GM23338 (cell line): ENCODE results near the gene SLC45A3. TPM values are rescaled to one million over a fixed set of nuclear protein-coding genes. Genes with fewer than 3 reads are reported as not detected.

Experiments
- ATAC-seq: fragments of 200-7000 bp; cut with Tn5 transposase; 3 replicates; pipeline ENCODE4 v1.9.1; 2020
- DNase-seq: peaks from one replicate; pipeline ENCODE4 v3.0.0-alpha.2; 2015; ENCODE audit warnings: low spot score
- H2AFZ ChIP-seq: fragments of 200-600 bp; sonication (generic); 2 replicates; pipeline ENCODE4 v1.8.0; 2016; ENCODE audit warnings: antibody characterized with exemption, mild to moderate bottlenecking, moderate library complexity
- H3F3A ChIP-seq: fragments of 200-600 bp; sonication (generic); replicated peaks from 2 replicates; pipeline ENCODE4 v1.8.0; 2017; ENCODE audit warnings: antibody characterized with exemption, mixed run types, low read depth
- H3K27ac ChIP-seq: fragments of 200-600 bp; sonication (generic); 2 replicates; pipeline ENCODE4 v1.6.1; 2016; ENCODE audit warnings: low read depth
- H3K27me3 ChIP-seq: fragments of 200-600 bp; sonication (generic); 2 replicates; pipeline ENCODE4 v1.8.0; 2016; ENCODE audit warnings: mild to moderate bottlenecking, mixed run types, moderate library complexity; ENCODE audit not compliant: insufficient read depth
- H3K36me3 ChIP-seq: fragments of 200-600 bp; sonication (generic); 2 replicates; pipeline ENCODE4 v1.8.0; 2016; ENCODE audit warnings: mild to moderate bottlenecking; ENCODE audit not compliant: insufficient read depth
- H3K4me1 ChIP-seq: fragments of 200-600 bp; sonication (generic); 2 replicates; pipeline ENCODE4 v1.8.0; 2016; ENCODE audit warnings: mild to moderate bottlenecking, moderate library complexity; ENCODE audit not compliant: insufficient read depth
- H3K4me2 ChIP-seq: fragments of 200-600 bp; sonication (generic); 2 replicates; pipeline ENCODE4 v1.7.1; 2017; ENCODE audit warnings: mixed run types
- H3K4me3 ChIP-seq: fragments of 200-600 bp; sonication (generic); 2 replicates; pipeline ENCODE4 v1.6.1; 2016; ENCODE audit warnings: mixed run types
- H3K79me2 ChIP-seq: fragments of 200-600 bp; sonication (generic); replicated peaks from 2 replicates; pipeline ENCODE4 v1.8.0; 2017; ENCODE audit warnings: mild to moderate bottlenecking; ENCODE audit not compliant: insufficient read depth
- H3K9me2 ChIP-seq: fragments of 200-600 bp; sonication (generic); 2 replicates; pipeline ENCODE4 v1.8.0; 2017; ENCODE audit not compliant: insufficient read depth
- H4K20me1 ChIP-seq: fragments of 200-600 bp; sonication (generic); replicated peaks from 2 replicates; pipeline ENCODE4 v1.8.0; 2017; ENCODE audit warnings: mild to moderate bottlenecking; ENCODE audit not compliant: insufficient read depth
- H3K27ac Mint-ChIP-seq: 2 replicates; pipeline ENCODE4 v1.8.0; 2020; ENCODE audit warnings: inconsistent platforms, mild to moderate bottlenecking, moderate library complexity, mixed read lengths
- H3K27me3 Mint-ChIP-seq: 3 replicates; pipeline ENCODE4 v1.8.0; 2022; ENCODE audit warnings: low read depth, mild to moderate bottlenecking, moderate library complexity, mixed read lengths, inconsistent platforms; ENCODE audit not compliant: insufficient read depth, poor library complexity
- H3K36me3 Mint-ChIP-seq: 3 replicates; pipeline ENCODE4 v1.8.0; 2021; ENCODE audit warnings: low read depth, mild to moderate bottlenecking, inconsistent platforms, moderate library complexity, mixed read lengths
- H3K4me1 Mint-ChIP-seq: 3 replicates; pipeline ENCODE4 v1.8.0; 2020; ENCODE audit warnings: mild to moderate bottlenecking, inconsistent platforms, mixed read lengths
- H3K4me3 Mint-ChIP-seq: 3 replicates; pipeline ENCODE4 v1.8.0; 2021; ENCODE audit warnings: moderate library complexity, mild to moderate bottlenecking, inconsistent platforms, mixed read lengths
- H3K9me3 Mint-ChIP-seq: 3 replicates; pipeline ENCODE4 v1.8.0; 2020; ENCODE audit warnings: moderate library complexity, mild to moderate bottlenecking, inconsistent platforms, mixed read lengths
- CREB1 ChIP-seq: fragments of 250-450 bp; sonication (Bioruptor Pico); IDR thresholded peaks from 2 replicates; pipeline ENCODE4 v1.5.0; 2020; ENCODE audit warnings: low read depth, mild to moderate bottlenecking, moderate library complexity
- CTCF ChIP-seq, 2 experiments: fragments of 200-600 bp in 1 of 2; sonication (generic) in 1 of 2; conservative IDR thresholded peaks; 2 replicates each; pipeline versions ENCODE4 v1.5.1 to v1.6.1; 2016 to 2017; ENCODE audit warnings: antibody characterized with exemption in 2 of 2, low read depth in 2 of 2, mild to moderate bottlenecking in 2 of 2, moderate library complexity in 1 of 2
- ETS1 ChIP-seq: IDR thresholded peaks from 2 replicates; pipeline ENCODE4 v1.6.1; 2016; ENCODE audit warnings: antibody characterized with exemption
- EZH2 ChIP-seq: fragments of 200-600 bp; sonication (generic); IDR thresholded peaks from one replicate; pipeline ENCODE4 v1.8.0; 2017; ENCODE audit warnings: antibody characterized with exemption, mild to moderate bottlenecking, low read depth; ENCODE audit not compliant: unreplicated experiment
- EZH2phosphoT487 ChIP-seq: fragments of 200-600 bp; sonication (generic); IDR thresholded peaks from one replicate; pipeline ENCODE4 v1.8.1; 2018; ENCODE audit warnings: antibody characterized with exemption; ENCODE audit not compliant: unreplicated experiment
- JUNB ChIP-seq: IDR thresholded peaks from one replicate; pipeline ENCODE4 v1.6.1; 2016; ENCODE audit warnings: antibody characterized with exemption; ENCODE audit not compliant: unreplicated experiment
- NANOG ChIP-seq: IDR thresholded peaks from 2 replicates; pipeline ENCODE4 v1.6.1; 2016; ENCODE audit warnings: antibody characterized with exemption, borderline replicate concordance
- POLR2AphosphoS5 ChIP-seq: IDR thresholded peaks from 2 replicates; pipeline ENCODE4 v1.6.1; 2016; ENCODE audit warnings: antibody characterized with exemption, low read depth
- REST ChIP-seq: IDR thresholded peaks from one replicate; pipeline ENCODE4 v1.6.1; 2018; ENCODE audit warnings: antibody characterized with exemption; ENCODE audit not compliant: unreplicated experiment
- STAT1 ChIP-seq: IDR thresholded peaks from one replicate; pipeline ENCODE4 v1.6.1; 2016; ENCODE audit warnings: antibody characterized with exemption; ENCODE audit not compliant: unreplicated experiment
- ZNF114 ChIP-seq: fragments of 250-450 bp; sonication (Bioruptor Pico); IDR thresholded peaks from 2 replicates; pipeline ENCODE4 v1.5.0; 2020; ENCODE audit warnings: mild to moderate bottlenecking, moderate library complexity
- ZNF331 ChIP-seq: fragments of 250-450 bp; sonication (Bioruptor Pico); IDR thresholded peaks from 2 replicates; pipeline ENCODE4 v1.5.0; 2020; ENCODE audit warnings: low read depth, mild to moderate bottlenecking, moderate library complexity
- ZNF462 ChIP-seq: fragments of 250-450 bp; sonication (Bioruptor Pico); IDR thresholded peaks from 2 replicates; pipeline ENCODE4 v1.5.0; 2020; ENCODE audit warnings: mild to moderate bottlenecking, moderate library complexity
- polyA plus RNA-seq: library from polyadenylated mRNA; unstranded; fragments of >200 nt; fragmentation: Nextera tagmentation; extraction: Ambion mirVana; gene quantifications from 2 replicates; pipeline ENCODE4 v1.2.1, GENCODE V29; 2016
- total RNA-seq: library from RNA; depleted of rRNA; stranded (reverse); fragments of >200 nt; shearing (Covaris generic); gene quantifications from 2 replicates; pipeline ENCODE4 v1.2.3, GENCODE V29; 2014

Gene SLC45A3
- total and polyA plus RNA-seq, 2 experiments from 2014 or later: 4.7 to 16.0 TPM

DNA sequence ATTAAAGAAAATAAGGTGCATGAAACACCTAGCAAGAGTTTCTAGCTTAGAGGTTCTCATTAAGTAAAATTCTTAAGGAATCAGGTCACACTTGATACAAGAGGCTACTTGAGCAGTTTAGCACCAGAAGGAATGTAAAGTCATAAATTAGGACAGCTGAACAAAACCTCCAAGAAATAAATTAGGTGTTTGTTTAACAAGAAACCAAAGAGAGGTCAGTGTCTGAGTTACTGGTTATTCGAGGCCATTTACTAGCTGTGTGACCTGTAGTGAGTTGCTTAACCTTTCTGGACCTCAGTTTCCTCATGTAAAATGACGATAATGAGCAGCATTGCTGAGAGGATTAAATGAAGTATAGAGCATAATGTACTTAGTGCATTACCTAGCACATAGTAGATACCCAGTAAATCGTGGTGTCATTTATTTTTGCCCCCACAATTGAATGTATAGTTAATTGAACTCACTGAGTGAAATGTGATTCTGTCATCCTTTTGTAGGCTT lies 47.6 kb downstream of the SLC45A3 start:
- peaks cover 8% of the 10 kb centered on the region for H3K4me1 ChIP-seq
- no peaks in the 10 kb centered on the region for H3K9me3 Mint-ChIP-seq
- ATAC-seq (no peak), DNase-seq (no peak)
- H3K4me3 Mint-ChIP-seq: peak overlapping the region; percentile 90
- peak overlapping the region; percentile 84; the same call in 1 of the 2 replicates for H2AFZ ChIP-seq
- H3K27ac ChIP-seq: peak overlapping the region; percentile 89
- no peak overlapping the region for H3K27ac Mint-ChIP-seq
- peaks cover 32% of the 10 kb centered on the region for H3K79me2 ChIP-seq
- H3K4me3 ChIP-seq: peak overlapping the region; percentile 64
- H3F3A ChIP-seq: peaks cover 10% of the 10 kb centered on the region; the same call in 1 of the 2 replicates
- no peaks in the 10 kb centered on the region for H3K36me3 ChIP-seq
- peaks cover 14% of the 10 kb centered on the region; the same call in 2 of the 3 replicates for H3K4me1 Mint-ChIP-seq
- H3K27me3 Mint-ChIP-seq: peaks cover 7% of the 10 kb centered on the region
- no peaks in the 10 kb centered on the region; the same call in 2 of the 3 replicates for H3K36me3 Mint-ChIP-seq
- TF ChIP-seq JUNB: no peak
- TF ChIP-seq ETS1: no peak
- no peak for TF ChIP-seq NANOG
- no peak for TF ChIP-seq REST
- no peak for TF ChIP-seq ZNF462
- no peak for TF ChIP-seq CREB1
- TF ChIP-seq CTCF (conservative IDR thresholded peaks at IDR 0.05; ENCODE audit: low read depth in 2 of 2): no peak
- no peak for TF ChIP-seq EZH2phosphoT487
- TF ChIP-seq POLR2AphosphoS5: no peak
- no peak for TF ChIP-seq EZH2
- no peak for TF ChIP-seq ZNF114 (CRISPR knock-in tag)
- TF ChIP-seq ZNF331 (CRISPR knock-in tag): no peak
- no peak for TF ChIP-seq STAT1
- H3K27me3 ChIP-seq: no peaks in the 10 kb centered on the region
- H3K9me2 ChIP-seq: no peaks in the 10 kb centered on the region
- H3K4me2 ChIP-seq: peak overlapping the region; percentile 87
- H4K20me1 ChIP-seq: peaks cover 13% of the 10 kb centered on the region; the same call in 1 of the 2 replicates
